Kidney epithelial cell (primary cell): ENCODE measurements around the gene SUGCT. TPM values are rescaled to one million over a fixed set of nuclear protein-coding genes. Genes with fewer than 3 reads are reported as not detected.

Experiments
- DNase-seq: peaks from one replicate; pipeline ENCODE4 v3.0.0-alpha.2; 2010; ENCODE audit warnings: low read depth
- H3K27me3 ChIP-seq: 2 replicates; pipeline ENCODE4 v1.6.0; 2011; ENCODE audit warnings: low read length; ENCODE audit not compliant: control insufficient read depth, insufficient read depth
- H3K36me3 ChIP-seq: 2 replicates; pipeline ENCODE4 v1.5.1; 2011; ENCODE audit warnings: low read length; ENCODE audit not compliant: control insufficient read depth, insufficient read depth
- H3K4me3 ChIP-seq: 2 replicates; pipeline ENCODE4 v1.5.1; 2011; ENCODE audit warnings: low read depth, mild to moderate bottlenecking, control low read depth, low read length
- CTCF ChIP-seq: IDR thresholded peaks from 2 replicates; pipeline ENCODE4 v1.5.1; 2011; ENCODE audit warnings: mild to moderate bottlenecking, moderate library complexity, low read length, control low read depth, inconsistent platforms; ENCODE audit not compliant: insufficient read depth, poor library complexity, severe bottlenecking
- total RNA-seq: library from RNA; depleted of rRNA; stranded (reverse); fragments of >200 nt; gene quantifications from 2 replicates; pipeline ENCODE4 v1.2.3, GENCODE V29; 2015

SUGCT gene
- total RNA-seq, 1 donor from 2014 or later: 4.0 TPM

GRCh38 chr7:40883826-40884225, 749.0 kb downstream of the SUGCT start:
- Histone ChIP-seq H3K36me3 (no peaks in the 10 kb centered on the region), H3K27me3 (no peaks in the 10 kb centered on the region), H3K4me3 (no peak overlapping the region)
- no peak for DNase-seq
- no peak for TF ChIP-seq CTCF

- no peak for TF ChIP-seq CTCF
- H3K4me3 ChIP-seq: no peak overlapping the region
- no peaks in the 10 kb centered on the region for H3K27me3 ChIP-seq
- H3K36me3 ChIP-seq: no peaks in the 10 kb centered on the region
- no peak for DNase-seq
Observed at GRCh38 chr7:40884241-40884640, 749.4 kb downstream of the SUGCT start.

GRCh38 chr7:40885503-40885902, 750.7 kb downstream of the SUGCT start:
- no peak for DNase-seq
- Histone ChIP-seq H3K36me3 (no peaks in the 10 kb centered on the region), H3K4me3 (no peak overlapping the region), H3K27me3 (no peaks in the 10 kb centered on the region)
- no peak for TF ChIP-seq CTCF

- TF ChIP-seq CTCF: no peak
- no peak for DNase-seq
- Histone ChIP-seq H3K27me3 (no peaks in the 10 kb centered on the region), H3K36me3 (no peaks in the 10 kb centered on the region), H3K4me3 (no peak overlapping the region)
Observed at GRCh38 chr7:40887099-40887498, 752.3 kb downstream of the SUGCT start.

- no peak for TF ChIP-seq CTCF
- H3K27me3 ChIP-seq: no peaks in the 10 kb centered on the region
- H3K36me3 ChIP-seq: no peaks in the 10 kb centered on the region
- no peak for DNase-seq
- no peak overlapping the region for H3K4me3 ChIP-seq
Observed at GRCh38 chr7:40888499-40888898, 753.7 kb downstream of the SUGCT start.

GRCh38 chr7:40889099-40889498, 754.3 kb downstream of the SUGCT start:
- no peaks in the 10 kb centered on the region for H3K36me3 ChIP-seq
- DNase-seq: no peak
- H3K27me3 ChIP-seq: no peaks in the 10 kb centered on the region
- no peak overlapping the region for H3K4me3 ChIP-seq
- TF ChIP-seq CTCF: no peak
